Lung (tissue), 12 donors: ENCODE results near the gene TLE3. TPM values are rescaled to one million over a fixed set of nuclear protein-coding genes. Genes with fewer than 3 reads are reported as not detected.
"Not testable (repeated sequence)": the region's sequence is repeated elsewhere in the genome, so short reads cannot be mapped to it uniquely, and the experiment has no call there.

Experiments
- ATAC-seq: fragments of 200-7000 bp; cut with Tn5 transposase; one replicate; pipeline ENCODE4 v1.9.1; 2020; ENCODE audit warnings: moderate number of reproducible peaks; ENCODE audit not compliant: insufficient read depth, low FRiP score
- DNase-seq, 3 donors: peaks; one replicate each; pipeline ENCODE4 v3.0.0-alpha.2; 2013 to 2017
- H3K27ac ChIP-seq, 2 donors: one replicate each; pipeline ENCODE4 v1.5.1; 2013; ENCODE audit warnings: mild to moderate bottlenecking in 2 of 2, moderate library complexity in 2 of 2, control low read depth in 1 of 2, inconsistent platforms in 1 of 2, low read depth in 1 of 2, low read length in 1 of 2
- H3K27me3 ChIP-seq, 3 donors: one replicate each; pipeline ENCODE4 v1.5.1; 2013; ENCODE audit warnings: low read length in 2 of 3; ENCODE audit not compliant: control insufficient read depth in 3 of 3, insufficient read depth in 3 of 3
- H3K36me3 ChIP-seq, 4 donors: one replicate each; pipeline ENCODE4 v1.5.1; 2013; ENCODE audit warnings: low read length in 4 of 4, mild to moderate bottlenecking in 1 of 4, moderate library complexity in 1 of 4; ENCODE audit not compliant: control insufficient read depth in 4 of 4, insufficient read depth in 4 of 4
- H3K4me1 ChIP-seq, 5 donors: one replicate each; pipeline ENCODE4 v1.5.1; 2013; ENCODE audit warnings: low read length in 5 of 5, mild to moderate bottlenecking in 2 of 5, moderate library complexity in 1 of 5; ENCODE audit not compliant: control insufficient read depth in 5 of 5, insufficient read depth in 5 of 5
- H3K4me3 ChIP-seq: one replicate; pipeline ENCODE4 v1.5.1; 2013; ENCODE audit warnings: mild to moderate bottlenecking, control low read depth, moderate library complexity
- H3K9ac ChIP-seq, 2 donors: one replicate each; pipeline ENCODE4 v1.5.1; 2013; ENCODE audit warnings: low read length in 2 of 2, control low read depth in 1 of 2; ENCODE audit not compliant: insufficient read depth in 1 of 2
- H3K9me3 ChIP-seq, 4 donors: one replicate each; pipeline ENCODE4 v1.5.1; 2013; ENCODE audit warnings: low read length in 3 of 4, mild to moderate bottlenecking in 1 of 4, moderate library complexity in 1 of 4; ENCODE audit not compliant: control insufficient read depth in 4 of 4, insufficient read depth in 3 of 4
- CTCF ChIP-seq: IDR thresholded peaks from 2 replicates; pipeline ENCODE4 v1.5.1; 2012; ENCODE audit warnings: mild to moderate bottlenecking; ENCODE audit errors: control extremely low read depth, extremely low read depth
- WGBS, 2 donors: extraction: QIAGEN DNeasy Blood & Tissue Kit; methylation state at CpG; one replicate each; pipeline ENCODE4 v1.1.7; 2013; 5-methylcytosine and 5-hydroxymethylcytosine counted together
- polyA plus RNA-seq, 2 donors: library from polyadenylated mRNA; stranded (reverse); fragments of 200-250 nt; gene quantifications; one replicate each; pipeline ENCODE4 v1.2.1, GENCODE V29; 2013
- total RNA-seq, 2 donors: library from RNA; depleted of rRNA in 1 of 2; stranded (reverse); fragments of >200 nt in 1 of 2; gene quantifications; one replicate each; pipeline ENCODE4 v1.2.1, GENCODE V29; 2014 to 2021
- donor health status: control.
- donor health status: control.
- donor health status: Bipolar disorder and iron deficiency.
- donor health status: healthy.
- donor health status: DM: yes; HTN: yes; CAD: no.

Gene TLE3
- total and polyA plus RNA-seq, 4 donors = 22.7 to 77.3 (median 73.3) TPM

DNA sequence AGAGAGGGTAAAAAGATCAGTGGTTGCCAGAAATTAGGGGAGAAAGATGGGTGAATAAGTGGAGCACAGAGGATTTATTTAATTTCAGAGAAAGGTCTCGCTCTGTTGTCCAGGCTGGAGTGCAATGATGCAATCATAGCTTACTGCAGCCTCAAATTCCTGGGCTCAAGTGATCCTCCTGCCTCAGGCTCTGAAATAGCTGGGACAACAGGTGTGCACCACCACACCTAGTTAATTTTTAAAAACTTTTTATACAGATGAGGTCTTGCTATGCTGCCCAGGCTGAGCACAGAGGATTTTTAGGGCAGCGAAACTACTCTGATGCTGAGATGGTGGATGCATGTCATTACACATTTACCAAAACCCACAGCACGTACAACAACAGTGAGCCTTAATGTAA is 20.9 kb upstream of the TLE3 start:
- Histone ChIP-seq H3K27ac (no peak overlapping the region), H3K4me3 (no peak overlapping the region), H3K9ac (no peak overlapping the region), H3K36me3 (no peaks in the 10 kb centered on the region), H3K4me1 (peaks cover 0 to 26% (median 4%) of the 10 kb centered on the region in 5 donors), H3K9me3 (no peaks in the 10 kb centered on the region), H3K27me3 (no peaks in the 10 kb centered on the region)
- TF ChIP-seq CTCF = no peak
- WGBS, 2 donors = 93 to 97% methylated on average over 3 of the region's 3 CpGs
- ATAC-seq (no peak), DNase-seq (no peak)

- DNase-seq = no peak
- Histone ChIP-seq H3K9me3 (no peaks in the 10 kb centered on the region), H3K4me3 (no peak overlapping the region), H3K36me3 (no peaks in the 10 kb centered on the region), H3K9ac (no peak overlapping the region), H3K4me1 (peaks cover 0 to 25% (median 7%) of the 10 kb centered on the region in 5 donors), H3K27ac (no peak overlapping the region), H3K27me3 (no peaks in the 10 kb centered on the region)
- no peak for TF ChIP-seq CTCF
- ATAC-seq = no peak
- WGBS, 2 donors = 86 to 90% methylated on average over 3 of the region's 3 CpGs
Measured at GRCh38 chr15:70116317-70116716, 18.6 kb upstream of the TLE3 start.

- Histone ChIP-seq H3K36me3 (no peaks in the 10 kb centered on the region), H3K9ac (no peak overlapping the region), H3K4me3 (no peak overlapping the region), H3K9me3 (no peaks in the 10 kb centered on the region), H3K27ac (no peak overlapping the region), H3K27me3 (no peaks in the 10 kb centered on the region), H3K4me1 (peaks cover 0 to 37% (median 7%) of the 10 kb centered on the region in 5 donors)
- WGBS, 2 donors = 87 to 92% methylated on average over 3 of the region's 3 CpGs
- DNase-seq = no peak
- ATAC-seq = no peak
- no peak for TF ChIP-seq CTCF
Measured at GRCh38 chr15:70114221-70114620, 16.5 kb upstream of the TLE3 start.

DNA sequence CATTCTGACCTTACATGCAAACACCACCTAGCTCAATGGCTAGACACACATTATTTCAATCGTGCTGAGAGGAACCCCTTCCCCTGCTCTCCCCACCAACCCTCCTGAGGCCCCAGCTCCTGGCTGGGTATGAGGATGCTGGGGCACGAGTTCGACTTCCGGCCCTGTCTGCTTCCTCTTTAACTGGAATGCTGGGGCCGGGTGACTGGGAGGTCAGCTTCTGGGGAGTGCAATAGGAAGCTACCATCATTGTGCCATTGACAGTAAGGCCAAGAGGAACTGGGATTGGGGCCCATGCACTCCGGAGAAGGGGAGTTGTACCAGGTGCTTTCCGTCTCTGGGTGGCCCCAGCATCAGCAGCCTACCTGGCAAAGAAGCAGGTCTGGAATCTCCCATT is 15.6 kb upstream of the TLE3 start:
- Histone ChIP-seq H3K9me3 (no peaks in the 10 kb centered on the region), H3K27ac (no peak overlapping the region), H3K9ac (no peak overlapping the region), H3K36me3 (no peaks in the 10 kb centered on the region), H3K27me3 (no peaks in the 10 kb centered on the region), H3K4me3 (no peak overlapping the region), H3K4me1 (peaks cover 0 to 37% (median 7%) of the 10 kb centered on the region in 5 donors)
- 20 to 46% methylated on average over 7 of the region's 7 CpGs for WGBS, 2 donors
- TF ChIP-seq CTCF = no peak
- DNase-seq (peak in 2 of 3 donors; percentile 37 to 42), ATAC-seq (peak; percentile 51)

GRCh38 chr15:70112572-70113303 is 15.0 kb upstream of the TLE3 start:
- not testable (repeated sequence) for H3K9me3 ChIP-seq, H3K4me3 ChIP-seq, ATAC-seq, H3K9ac ChIP-seq, H3K36me3 ChIP-seq, H3K27ac ChIP-seq, H3K27me3 ChIP-seq, DNase-seq
- 28 to 62% methylated on average over 6 of the region's 9 CpGs for WGBS, 2 donors
- H3K4me1 ChIP-seq = peaks cover 0 to 37% (median 7%) of the 10 kb centered on the region in 5 donors
